AG04449 (cell line): Measurements from ENCODE around the gene TMEM108.

Experiments
- CTCF ChIA-PET: fragments of 350-600 bp; formaldehyde crosslinking; extraction: SDS; loops from one replicate; lab custom pipeline; 2021; ENCODE audit warnings: antibody characterized with exemption; lab: Yijun Ruan, JAX
- POLR2A ChIA-PET: fragments of 400-600, 350-600 bp; formaldehyde crosslinking; extraction: SDS; loops from one replicate; lab custom pipeline; 2020; ENCODE audit warnings: antibody characterized with exemption, inconsistent platforms; lab: Yijun Ruan, JAX
- DNase-seq: peaks from one replicate; pipeline ENCODE4 v3.0.0-alpha.2; 2010; ENCODE audit warnings: low read depth, low spot score
- H3K4me3 ChIP-seq: 2 replicates; pipeline ENCODE4 v1.5.1; 2011; ENCODE audit warnings: low read depth, mild to moderate bottlenecking, control low read depth, low read length
- TF ChIP-seq, protein P1 (sequence below): IDR thresholded peaks from one replicate; pipeline ENCODE4 v1.5.1; 2011; ENCODE audit warnings: mild to moderate bottlenecking, moderate library complexity, low read length, control low read depth, inconsistent platforms; ENCODE audit not compliant: insufficient read depth; ENCODE audit errors: missing control alignments

TMEM108 gene

DNA sequence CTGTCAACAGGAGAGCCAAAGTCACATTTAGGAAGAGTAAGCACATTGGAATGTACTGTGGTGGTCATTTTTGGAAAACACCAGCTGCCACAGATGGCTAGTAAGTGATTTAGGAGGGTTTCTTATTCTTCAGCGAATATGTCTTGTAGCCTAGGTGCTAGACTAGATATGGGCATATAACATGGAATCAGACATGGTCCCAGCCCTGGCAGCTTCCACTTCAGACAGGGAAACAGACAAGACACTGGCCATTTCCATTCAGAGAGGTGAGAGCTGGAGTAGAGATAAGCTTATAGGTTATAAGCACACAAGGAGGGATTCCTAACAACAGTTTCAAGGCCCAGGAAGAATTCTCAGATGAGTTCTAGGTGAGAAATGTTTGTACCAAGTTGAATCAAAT, 333.5 kb downstream of the TMEM108 start:
- DNase-seq, result no peak
- ChIA-PET POLR2A (no interaction called here), CTCF (interaction anchor here (0.8 to 2.6 kb wide), 7 partner anchors 10 to 643 kb away, joined by 3 to 19 read pairs (median 3); no protein-coding TSS in a partner anchor)
- TF ChIP-seq, protein P1, sequence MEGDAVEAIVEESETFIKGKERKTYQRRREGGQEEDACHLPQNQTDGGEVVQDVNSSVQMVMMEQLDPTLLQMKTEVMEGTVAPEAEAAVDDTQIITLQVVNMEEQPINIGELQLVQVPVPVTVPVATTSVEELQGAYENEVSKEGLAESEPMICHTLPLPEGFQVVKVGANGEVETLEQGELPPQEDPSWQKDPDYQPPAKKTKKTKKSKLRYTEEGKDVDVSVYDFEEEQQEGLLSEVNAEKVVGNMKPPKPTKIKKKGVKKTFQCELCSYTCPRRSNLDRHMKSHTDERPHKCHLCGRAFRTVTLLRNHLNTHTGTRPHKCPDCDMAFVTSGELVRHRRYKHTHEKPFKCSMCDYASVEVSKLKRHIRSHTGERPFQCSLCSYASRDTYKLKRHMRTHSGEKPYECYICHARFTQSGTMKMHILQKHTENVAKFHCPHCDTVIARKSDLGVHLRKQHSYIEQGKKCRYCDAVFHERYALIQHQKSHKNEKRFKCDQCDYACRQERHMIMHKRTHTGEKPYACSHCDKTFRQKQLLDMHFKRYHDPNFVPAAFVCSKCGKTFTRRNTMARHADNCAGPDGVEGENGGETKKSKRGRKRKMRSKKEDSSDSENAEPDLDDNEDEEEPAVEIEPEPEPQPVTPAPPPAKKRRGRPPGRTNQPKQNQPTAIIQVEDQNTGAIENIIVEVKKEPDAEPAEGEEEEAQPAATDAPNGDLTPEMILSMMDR, result no peak
- no peak overlapping the region for H3K4me3 ChIP-seq

DNA sequence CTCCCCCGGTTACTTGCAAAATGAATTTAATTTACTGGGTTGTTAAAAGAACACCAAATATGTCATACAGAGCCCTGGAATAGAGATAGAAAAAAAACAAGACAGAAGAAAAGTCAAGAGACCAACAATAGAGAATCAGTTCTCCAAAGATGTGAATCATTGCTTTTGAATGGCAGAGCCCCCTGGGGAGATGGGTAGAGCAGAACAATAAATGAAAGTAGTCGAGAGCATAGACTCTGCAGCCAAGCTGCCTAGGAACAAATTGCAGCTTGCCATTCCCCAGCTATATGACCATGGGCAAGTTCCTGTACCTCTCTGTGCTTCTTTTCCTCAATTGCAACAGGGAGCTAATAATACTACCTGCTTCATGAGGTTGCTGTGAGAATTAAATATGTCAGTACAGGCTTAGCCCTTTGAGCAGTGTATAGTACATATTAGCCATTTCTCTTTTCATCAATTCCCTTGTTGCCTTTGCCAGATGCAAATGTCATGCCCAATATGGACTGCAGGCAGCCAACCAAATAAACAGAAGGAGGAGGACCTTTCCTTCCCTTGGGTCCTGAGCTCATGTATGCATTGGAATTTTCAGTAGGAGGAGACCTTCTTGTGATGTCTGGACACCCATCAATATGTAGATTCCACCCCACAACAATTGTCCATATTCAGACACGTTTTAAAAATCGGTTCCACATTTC, 336.7 kb downstream of the TMEM108 start:
- H3K4me3 ChIP-seq, result no peak overlapping the region
- no peak for DNase-seq
- TF ChIP-seq, protein P1, result no peak
- ChIA-PET POLR2A (no interaction called here), CTCF (interaction anchor here (0.9 to 24.0 kb wide), 4 partner anchors 25 to 646 kb away, joined by 3 to 297 read pairs (median 82); partner anchors contain the start of genes BFSP2 and TMEM108)

DNA sequence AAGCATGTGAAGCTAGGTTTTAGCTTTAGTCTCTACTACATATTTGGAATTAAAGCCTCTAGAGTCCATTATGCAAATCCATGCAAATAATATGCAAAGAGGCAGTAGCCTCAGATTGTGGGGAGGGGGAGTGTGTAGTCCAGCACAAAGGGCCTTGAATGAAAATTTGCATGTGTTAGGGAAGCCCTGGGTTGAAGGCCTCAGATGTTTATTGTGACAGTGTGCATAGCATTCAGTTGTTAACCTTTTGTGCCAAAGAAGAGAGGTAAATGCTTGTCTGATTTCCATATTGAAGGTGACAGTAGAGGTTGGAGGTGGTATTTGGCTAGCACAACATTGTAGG, 337.2 kb downstream of the TMEM108 start:
- H3K4me3 ChIP-seq, result no peak overlapping the region
- CTCF ChIA-PET, result interaction anchor here (0.9 to 24.0 kb wide), 4 partner anchors 24 to 646 kb away, joined by 3 to 297 read pairs (median 82); partner anchors contain the start of genes BFSP2 and TMEM108
- no peak for DNase-seq
- TF ChIP-seq, protein P1, result no peak
- POLR2A ChIA-PET, result no interaction called here

DNA sequence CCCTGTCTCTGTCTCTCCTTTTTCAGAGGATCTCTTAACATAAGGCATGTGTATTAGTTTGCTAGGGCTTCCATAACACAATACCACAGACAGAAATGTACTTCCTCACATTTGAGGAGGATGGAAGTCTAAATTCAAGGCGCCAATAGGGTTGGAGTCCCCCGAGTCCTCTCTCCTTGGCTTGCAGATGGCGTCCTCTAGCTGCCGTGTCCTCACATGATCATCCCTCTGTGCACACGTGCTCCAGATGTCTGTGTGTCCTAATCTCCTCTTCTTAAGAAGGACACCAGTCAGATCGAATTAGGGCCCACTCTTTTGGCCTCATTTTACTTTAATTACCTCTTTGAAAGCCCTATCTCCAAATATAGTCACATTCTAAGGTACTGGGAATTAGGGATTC, 338.6 kb downstream of the TMEM108 start:
- TF ChIP-seq, protein P1, result no peak
- ChIA-PET POLR2A (no interaction called here), CTCF (interaction anchor here (0.8 to 24.0 kb wide), 6 partner anchors 11 to 648 kb away, joined by 3 to 297 read pairs (median 4); partner anchors contain the start of gene TMEM108)
- no peak overlapping the region for H3K4me3 ChIP-seq
- DNase-seq, result no peak

DNA sequence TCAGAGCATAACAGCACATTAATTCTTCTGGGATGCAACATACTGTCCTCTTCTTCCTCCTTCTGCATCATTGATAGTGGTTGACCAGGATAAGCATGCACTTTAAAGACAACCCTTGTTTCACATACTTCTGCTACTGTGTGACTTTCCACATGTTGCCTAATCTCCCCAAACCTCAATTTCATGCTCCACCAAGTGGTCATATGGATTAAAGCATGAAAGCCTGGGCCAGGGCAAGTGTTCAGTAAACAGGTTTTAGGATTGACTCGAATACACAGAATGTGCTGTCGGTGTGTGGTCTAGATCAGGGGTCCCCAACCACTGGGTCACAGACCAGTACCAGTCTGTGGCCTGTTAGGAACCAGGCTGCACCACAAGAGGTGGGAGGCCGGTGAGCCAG, 339.2 kb downstream of the TMEM108 start:
- TF ChIP-seq, protein P1, result peak; percentile 49
- no peak overlapping the region for H3K4me3 ChIP-seq
- ChIA-PET CTCF (interaction anchor here (0.8 to 24.0 kb wide), 6 partner anchors 11 to 648 kb away, joined by 3 to 297 read pairs (median 4); partner anchors contain the start of gene TMEM108), POLR2A (interaction anchor here (1.0 kb wide), 1 partner anchor 336 kb away, joined by 3 read pairs; no protein-coding TSS in a partner anchor)
- peak; percentile 12 for DNase-seq

DNA sequence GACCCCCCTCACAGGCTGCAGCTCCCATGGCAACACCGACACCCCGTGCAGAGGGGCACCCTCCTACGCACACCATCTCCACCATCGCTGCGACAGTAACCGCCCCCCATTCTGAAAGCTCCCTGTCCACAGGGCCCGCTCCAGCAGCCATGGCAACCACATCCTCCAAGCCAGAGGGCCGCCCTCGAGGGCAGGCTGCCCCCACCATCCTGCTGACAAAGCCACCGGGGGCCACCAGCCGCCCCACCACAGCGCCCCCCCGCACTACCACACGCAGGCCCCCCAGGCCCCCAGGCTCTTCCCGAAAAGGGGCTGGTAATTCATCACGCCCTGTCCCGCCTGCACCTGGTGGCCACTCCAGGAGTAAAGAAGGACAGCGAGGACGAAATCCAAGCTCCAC, 341.7 kb downstream of the TMEM108 start:
- CTCF ChIA-PET, result interaction anchor here (1.3 to 24.0 kb wide), 4 partner anchors 9 to 657 kb away, joined by 3 to 297 read pairs (median 84); partner anchors contain the start of gene TMEM108
- no peak overlapping the region for H3K4me3 ChIP-seq
- DNase-seq, result no peak
- TF ChIP-seq, protein P1, result no peak
- POLR2A ChIA-PET, result no interaction called here
